H9 (cell line): ENCODE results near the gene PIK3CD. TPM values are rescaled to one million over a fixed set of nuclear protein-coding genes. Genes with fewer than 3 reads are reported as not detected.

Experiments used
- DNase-seq: peaks from one replicate; pipeline ENCODE4 v3.0.0-alpha.2; 2017
- H2AFZ ChIP-seq: one replicate; pipeline ENCODE4 v1.6.1; 2013; ENCODE audit warnings: mild to moderate bottlenecking, low read length, control low read depth, moderate library complexity
- H2AK5ac ChIP-seq: 2 replicates; pipeline ENCODE4 v1.6.1; 2013; ENCODE audit warnings: low read length, control low read depth, mixed read lengths; ENCODE audit not compliant: insufficient read length
- H2BK120ac ChIP-seq: one replicate; pipeline ENCODE4 v1.6.1; 2013; ENCODE audit warnings: low read depth, mild to moderate bottlenecking, low read length, control low read depth, inconsistent platforms; ENCODE audit not compliant: poor library complexity, severe bottlenecking
- H2BK12ac ChIP-seq: 2 replicates; pipeline ENCODE4 v1.6.1; 2013; ENCODE audit warnings: low read length, control low read depth, mixed read lengths, low read depth; ENCODE audit not compliant: insufficient read length
- H2BK15ac ChIP-seq: 2 replicates; pipeline ENCODE4 v1.6.1; 2013; ENCODE audit warnings: low read depth, low read length, control low read depth
- H2BK20ac ChIP-seq: one replicate; pipeline ENCODE4 v1.6.1; 2013; ENCODE audit warnings: low read depth, mild to moderate bottlenecking, low read length, control low read depth, inconsistent platforms; ENCODE audit not compliant: poor library complexity, severe bottlenecking
- H2BK5ac ChIP-seq: 2 replicates; pipeline ENCODE4 v1.6.1; 2013; ENCODE audit warnings: low read length, control low read depth, mixed read lengths; ENCODE audit not compliant: insufficient read length
- H3K14ac ChIP-seq: 2 replicates; pipeline ENCODE4 v1.6.1; 2013; ENCODE audit warnings: low read length, control low read depth; ENCODE audit not compliant: insufficient read depth
- H3K18ac ChIP-seq: 2 replicates; pipeline ENCODE4 v1.6.1; 2013; ENCODE audit warnings: low read depth, mild to moderate bottlenecking, mixed read lengths, low read length, control low read depth; ENCODE audit not compliant: insufficient read length
- H3K23ac ChIP-seq: 2 replicates; pipeline ENCODE4 v1.6.1; 2013; ENCODE audit warnings: low read length, control low read depth, mixed read lengths, low read depth; ENCODE audit not compliant: insufficient read length
- H3K23me2 ChIP-seq: 2 replicates; pipeline ENCODE4 v1.6.1; 2013; ENCODE audit warnings: low read depth, mild to moderate bottlenecking, mixed read lengths, low read length, control low read depth; ENCODE audit not compliant: insufficient read length, poor library complexity, severe bottlenecking
- H3K27ac ChIP-seq: 2 replicates; pipeline ENCODE4 v1.5.1; 2013; ENCODE audit warnings: low read length, control low read depth, mixed read lengths, low read depth; ENCODE audit not compliant: insufficient read length
- H3K27me3 ChIP-seq: 2 replicates; pipeline ENCODE4 v1.6.1; 2013; ENCODE audit warnings: low read length, control low read depth, inconsistent platforms; ENCODE audit not compliant: insufficient read depth
- H3K4ac ChIP-seq: 2 replicates; pipeline ENCODE4 v1.6.1; 2013; ENCODE audit warnings: low read depth, mild to moderate bottlenecking, control low read depth, inconsistent platforms, low read length, moderate library complexity
- H3K4me1 ChIP-seq: 2 replicates; pipeline ENCODE4 v1.6.1; 2013; ENCODE audit warnings: low read length, control low read depth, inconsistent platforms; ENCODE audit not compliant: insufficient read depth
- H3K4me2 ChIP-seq: 2 replicates; pipeline ENCODE4 v1.6.1; 2013; ENCODE audit warnings: low read length, control low read depth, mixed read lengths; ENCODE audit not compliant: insufficient read length, insufficient read depth
- H3K56ac ChIP-seq: 2 replicates; pipeline ENCODE4 v1.6.1; 2013; ENCODE audit warnings: low read depth, mild to moderate bottlenecking, mixed read lengths, low read length, control low read depth; ENCODE audit not compliant: insufficient read length
- H3K79me1 ChIP-seq: 2 replicates; pipeline ENCODE4 v1.6.1; 2013; ENCODE audit warnings: low read depth, mild to moderate bottlenecking, moderate library complexity, low read length, control low read depth, inconsistent platforms; ENCODE audit not compliant: insufficient read depth, poor library complexity, severe bottlenecking
- H3K79me2 ChIP-seq: 2 replicates; pipeline ENCODE4 v1.6.1; 2013; ENCODE audit warnings: low read length, control low read depth, inconsistent platforms; ENCODE audit not compliant: insufficient read depth
- H3K9ac ChIP-seq: 2 replicates; pipeline ENCODE4 v1.6.1; 2013; ENCODE audit warnings: low read length, control low read depth, mixed read lengths; ENCODE audit not compliant: insufficient read length; ENCODE audit errors: extremely low read depth
- H3K9me3 ChIP-seq: one replicate; pipeline ENCODE4 v1.6.1; 2013; ENCODE audit warnings: low read depth, low read length, inconsistent platforms; ENCODE audit not compliant: control insufficient read depth
- H3T11ph ChIP-seq: one replicate; pipeline ENCODE4 v1.6.1; 2013; ENCODE audit warnings: mild to moderate bottlenecking, low read length, control low read depth, inconsistent platforms
- H4K20me1 ChIP-seq: one replicate; pipeline ENCODE4 v1.6.1; 2013; ENCODE audit not compliant: control insufficient read depth, insufficient read length, insufficient read depth
- H4K5ac ChIP-seq: 2 replicates; pipeline ENCODE4 v1.6.1; 2013; ENCODE audit warnings: low read depth, mild to moderate bottlenecking, mixed read lengths, low read length, control low read depth; ENCODE audit not compliant: insufficient read length
- H4K8ac ChIP-seq: replicated peaks from 2 replicates; pipeline ENCODE4 v1.6.1; 2013; ENCODE audit warnings: low read length, control low read depth, mixed read lengths, low read depth; ENCODE audit not compliant: insufficient read length
- H4K91ac ChIP-seq: 2 replicates; pipeline ENCODE4 v1.6.1; 2013; ENCODE audit warnings: low read depth, mild to moderate bottlenecking, moderate library complexity, mixed read lengths, low read length, control low read depth; ENCODE audit not compliant: insufficient read length
- H3K27ac Mint-ChIP-seq, 3 experiments: 2 replicates in 2 of 3; 3 replicates in 1 of 3; pipeline ENCODE4 v1.8.0; 2020 to 2021; ENCODE audit warnings: mixed read lengths in 3 of 3, mild to moderate bottlenecking in 1 of 3, moderate library complexity in 1 of 3
- H3K27me3 Mint-ChIP-seq: 2 replicates; pipeline ENCODE4 v1.8.0; 2021; ENCODE audit warnings: low read depth, mild to moderate bottlenecking, moderate library complexity, mixed read lengths
- H3K36me3 Mint-ChIP-seq, 3 experiments: 2 replicates in 2 of 3; 3 replicates in 1 of 3; pipeline ENCODE4 v1.8.0; 2020 to 2021; ENCODE audit warnings: low read depth in 3 of 3, mixed read lengths in 3 of 3; ENCODE audit not compliant: insufficient read depth in 1 of 3
- H3K4me1 Mint-ChIP-seq, 2 experiments: 2 replicates each; pipeline ENCODE4 v1.8.0; 2020; ENCODE audit warnings: mixed read lengths in 2 of 2
- H3K4me3 Mint-ChIP-seq, 2 experiments: 2 replicates in 1 of 2; 3 replicates in 1 of 2; pipeline ENCODE4 v1.8.0; 2020 to 2021; ENCODE audit warnings: mild to moderate bottlenecking in 2 of 2, mixed read lengths in 2 of 2, moderate library complexity in 1 of 2
- H3K9me3 Mint-ChIP-seq, 2 experiments: 2 replicates in 1 of 2; 3 replicates in 1 of 2; pipeline ENCODE4 v1.8.0; 2020; ENCODE audit warnings: mild to moderate bottlenecking in 2 of 2, mixed read lengths in 2 of 2, moderate library complexity in 1 of 2
- WGBS: extraction: QIAGEN DNeasy Blood & Tissue Kit; methylation state at CpG from one replicate; pipeline ENCODE4 v1.1.7; 2013; ENCODE audit warnings: missing lambda C conversion rate, low lambda C conversion rate, mixed read lengths; ENCODE audit not compliant: insufficient read length; ENCODE audit errors: extremely low coverage; 5-methylcytosine and 5-hydroxymethylcytosine counted together
- total RNA-seq: library from RNA; stranded (reverse); gene quantifications from 2 replicates; pipeline ENCODE4 v1.2.1, GENCODE V29; 2021
- TF ChIP-seq, protein P1 (sequence below): fragments of 200-600 bp; sonication (generic); conservative IDR thresholded peaks from 3 replicates; pipeline ENCODE4 v1.8.0; 2021; ENCODE audit warnings: antibody characterized with exemption, mild to moderate bottlenecking

The PIK3CD gene
- total RNA-seq, 1 experiment from 2014 or later: 10.0 TPM

DNA sequence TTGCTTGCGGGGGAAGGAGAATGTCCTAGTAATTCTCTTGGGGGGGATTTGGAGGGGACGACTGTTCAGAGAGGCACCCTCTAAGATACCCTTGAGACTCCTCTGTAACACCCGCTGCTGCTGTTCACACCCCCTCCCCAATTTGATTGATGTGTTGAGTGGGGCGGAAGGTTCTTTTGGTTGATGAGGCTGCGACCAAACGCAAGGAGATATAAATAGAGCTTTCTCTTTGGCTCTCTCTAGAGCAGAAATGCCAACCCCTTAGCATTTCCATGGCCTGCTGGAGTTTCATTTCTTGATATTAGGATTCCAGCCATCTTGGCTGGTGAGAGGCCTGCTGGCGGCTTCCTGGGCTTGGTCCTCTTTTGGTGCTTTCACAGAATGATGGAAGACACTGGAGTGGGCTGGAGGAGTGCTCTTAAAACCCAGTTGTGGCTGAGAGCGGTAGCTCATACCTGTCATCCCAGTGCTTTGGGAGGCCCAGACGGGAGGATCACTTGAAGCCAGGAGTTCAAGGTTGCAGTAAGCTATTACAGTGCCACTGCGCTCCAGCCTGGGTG lies 2.0 kb downstream of the PIK3CD start:
- no peak overlapping the region for H2BK15ac ChIP-seq
- H4K5ac ChIP-seq: no peak overlapping the region
- no peak overlapping the region for H4K8ac ChIP-seq
- no peak for DNase-seq
- no peak overlapping the region for H3K23ac ChIP-seq
- H3K23me2 ChIP-seq: peaks cover 10% of the 10 kb centered on the region
- no peaks in the 10 kb centered on the region; a peak in 1 of 5 replicates for H3K9me3 Mint-ChIP-seq
- no peak overlapping the region for H4K91ac ChIP-seq
- H3K4me1 ChIP-seq: no peaks in the 10 kb centered on the region
- no CpG with 5 or more reads among the region's 10 CpGs for WGBS
- no peaks in the 10 kb centered on the region for H3K36me3 Mint-ChIP-seq
- H3K27ac Mint-ChIP-seq: no peak overlapping the region
- no peak overlapping the region for H3K9ac ChIP-seq
- no peak overlapping the region for H2AK5ac ChIP-seq
- peak overlapping the region; percentile 59 to 81; a peak in 3 of 5 replicates for H3K4me3 Mint-ChIP-seq
- no peaks in the 10 kb centered on the region for H4K20me1 ChIP-seq
- H3K27me3 Mint-ChIP-seq: peaks cover 62% of the 10 kb centered on the region
- no peak overlapping the region for H2AFZ ChIP-seq
- TF ChIP-seq, protein P1, sequence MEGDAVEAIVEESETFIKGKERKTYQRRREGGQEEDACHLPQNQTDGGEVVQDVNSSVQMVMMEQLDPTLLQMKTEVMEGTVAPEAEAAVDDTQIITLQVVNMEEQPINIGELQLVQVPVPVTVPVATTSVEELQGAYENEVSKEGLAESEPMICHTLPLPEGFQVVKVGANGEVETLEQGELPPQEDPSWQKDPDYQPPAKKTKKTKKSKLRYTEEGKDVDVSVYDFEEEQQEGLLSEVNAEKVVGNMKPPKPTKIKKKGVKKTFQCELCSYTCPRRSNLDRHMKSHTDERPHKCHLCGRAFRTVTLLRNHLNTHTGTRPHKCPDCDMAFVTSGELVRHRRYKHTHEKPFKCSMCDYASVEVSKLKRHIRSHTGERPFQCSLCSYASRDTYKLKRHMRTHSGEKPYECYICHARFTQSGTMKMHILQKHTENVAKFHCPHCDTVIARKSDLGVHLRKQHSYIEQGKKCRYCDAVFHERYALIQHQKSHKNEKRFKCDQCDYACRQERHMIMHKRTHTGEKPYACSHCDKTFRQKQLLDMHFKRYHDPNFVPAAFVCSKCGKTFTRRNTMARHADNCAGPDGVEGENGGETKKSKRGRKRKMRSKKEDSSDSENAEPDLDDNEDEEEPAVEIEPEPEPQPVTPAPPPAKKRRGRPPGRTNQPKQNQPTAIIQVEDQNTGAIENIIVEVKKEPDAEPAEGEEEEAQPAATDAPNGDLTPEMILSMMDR: no peak
- no peak overlapping the region for H3K18ac ChIP-seq
- H3K56ac ChIP-seq: no peak overlapping the region
- H3K79me1 ChIP-seq: no peaks in the 10 kb centered on the region
- peaks cover 9% of the 10 kb centered on the region; the same call in 1 of the 2 replicates for H3K27me3 ChIP-seq
- no peak overlapping the region for H3K4me2 ChIP-seq
- H3K9me3 ChIP-seq: no peaks in the 10 kb centered on the region
- H3K27ac ChIP-seq: no peak overlapping the region
- no peak overlapping the region for H3T11ph ChIP-seq
- H2BK20ac ChIP-seq: no peak overlapping the region
- no peak overlapping the region for H2BK120ac ChIP-seq
- no peak overlapping the region for H2BK5ac ChIP-seq
- H3K4me1 Mint-ChIP-seq: peaks cover 10 to 17% of the 10 kb centered on the region in 2 experiments
- no peak overlapping the region for H3K4ac ChIP-seq
- no peak overlapping the region for H2BK12ac ChIP-seq
- H3K79me2 ChIP-seq: no peaks in the 10 kb centered on the region
- no peak overlapping the region for H3K14ac ChIP-seq
